ENCODE measurements around the gene COL1A2. TPM values are rescaled to one million over a fixed set of nuclear protein-coding genes. Genes with fewer than 3 reads are reported as not detected.

Gene COL1A2
- total and polyA plus RNA-seq, 2 donors (not counting 1 experiment from before 2014, with no cell fraction given) = 0.46 to 0.47 TPM

DNA sequence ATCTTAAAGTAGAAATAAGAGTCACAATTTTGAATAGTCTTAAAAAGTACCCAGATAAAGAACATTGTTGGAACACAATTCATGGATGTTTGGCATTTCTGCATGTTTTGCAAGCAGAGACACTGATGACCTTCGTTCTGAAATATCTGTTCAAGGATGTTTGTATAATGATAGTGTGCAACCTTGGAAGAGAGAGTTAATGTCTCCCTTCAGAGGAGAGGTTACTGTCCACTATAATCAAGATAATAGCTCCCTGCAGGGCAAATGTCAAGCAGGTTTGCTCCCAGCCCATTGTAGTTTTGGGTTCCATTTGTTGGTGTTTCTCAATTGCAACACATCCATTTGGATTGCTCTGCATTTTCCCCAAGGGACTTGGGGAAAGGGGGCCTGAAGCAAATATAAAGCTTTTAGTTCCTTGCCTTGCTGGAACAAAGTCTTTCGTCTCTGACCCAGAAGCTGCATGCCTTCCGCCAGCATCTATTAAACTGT lies 45.2 kb downstream of the COL1A2 start:
- no peak for DNase-seq
- WGBS (ENCODE audit: insufficient coverage) = 93% methylated on average over 3 of the region's 3 CpGs

DNA sequence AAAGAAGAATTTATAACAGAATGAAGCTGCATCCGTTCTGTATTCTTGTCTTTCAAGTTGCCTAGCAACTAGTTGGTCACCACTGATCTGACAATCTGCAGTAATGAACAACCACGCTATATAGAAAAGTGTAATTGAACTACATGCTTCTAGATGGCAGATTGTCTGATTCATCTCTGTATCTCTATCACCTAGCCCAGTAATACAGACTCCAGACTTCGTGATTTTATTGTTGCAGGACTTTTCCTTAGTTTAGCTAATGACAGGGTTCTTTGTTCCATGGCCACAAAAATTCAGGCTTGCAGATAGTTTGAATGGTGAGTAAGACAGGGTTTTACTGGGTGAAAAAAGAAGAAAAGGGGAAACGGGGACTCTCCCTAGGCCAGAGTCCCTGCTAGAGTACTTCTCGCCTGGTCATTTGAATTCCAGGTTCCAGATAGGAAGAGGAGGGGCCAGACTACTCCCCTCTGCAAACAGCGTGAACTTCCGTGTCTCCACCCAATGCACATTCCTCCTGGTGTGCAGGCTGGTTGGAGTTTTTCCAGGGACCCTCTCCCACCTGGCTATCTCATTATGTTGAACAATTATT lies 45.9 kb downstream of the COL1A2 start:
- WGBS (ENCODE audit: insufficient coverage) = 79% methylated on average over 2 of the region's 7 CpGs
- peaks cover 38% of the 10 kb centered on the region for H3K27me3 Mint-ChIP-seq
- CTCF ChIA-PET = interaction anchor here (1.1 to 6.1 kb wide), 2 partner anchors 7 to 1037 kb away, joined by 3 to 59 read pairs; no protein-coding TSS in a partner anchor

More for the DNA sequence above, 45.2 kb downstream of the COL1A2 start:
- peaks cover 38% of the 10 kb centered on the region for H3K27me3 Mint-ChIP-seq
- no peak for ATAC-seq (ENCODE audit: low read depth)
- Histone ChIP-seq H3K27me3 (replicated peaks in 1 of 4; ENCODE audit: control extremely low read depth in 1 of 4, control insufficient read depth in 3 of 4, insufficient read depth in 4 of 4, low read length in 3 of 4) (peaks cover 0 to 18% (median 7%) of the 10 kb centered on the region in 4 experiments), H3K4me3 (ENCODE audit: control extremely low read depth in 1 of 5, extremely low read depth in 1 of 5, insufficient read depth in 1 of 5, low read depth in 2 of 5, low read length in 4 of 5) (no peak overlapping the region), H3K27ac (ENCODE audit: low read length in 2 of 2) (no peak overlapping the region), H3K79me2 (ENCODE audit: control insufficient read depth, insufficient read depth, low read length) (no peaks in the 10 kb centered on the region), H3K36me3 (replicated peaks in 1 of 2; ENCODE audit: control extremely low read depth in 1 of 2, control insufficient read depth in 1 of 2, extremely low read depth in 1 of 2, insufficient read depth in 2 of 2, low read length in 1 of 2) (no peaks in the 10 kb centered on the region), H2AFZ (ENCODE audit: insufficient read depth, low read depth, low read length, poor library complexity, severe bottlenecking) (no peak overlapping the region), H4K20me1 (ENCODE audit: control insufficient read depth, insufficient read depth, low read length, poor library complexity, severe bottlenecking) (no peaks in the 10 kb centered on the region), H3K9me3 (ENCODE audit: control extremely low read depth in 1 of 3, control insufficient read depth in 2 of 3, insufficient read depth in 1 of 3, low read length in 2 of 3) (no peaks in the 10 kb centered on the region), H3K9ac (ENCODE audit: low read length) (no peak overlapping the region), H3K4me2 (replicated peaks; ENCODE audit: low read depth, low read length, poor library complexity, severe bottlenecking) (no peak overlapping the region), H3K4me1 (ENCODE audit: control insufficient read depth in 2 of 2, insufficient read depth in 2 of 2, low read length in 2 of 2) (no peaks in the 10 kb centered on the region)
- POLR2A ChIA-PET = no interaction called here
- intact Hi-C loops (cut with micrococcal nuclease) = loop anchor here (5.0 kb wide), 1 partner anchor 978 kb away; no protein-coding TSS in a partner anchor
- no peak overlapping the region for H3K27ac Mint-ChIP-seq
- H3K4me3 Mint-ChIP-seq = no peak overlapping the region
- no peak for TF ChIP-seq EZH2 (IDR thresholded peaks at IDR 0.05; ENCODE audit: borderline replicate concordance, insufficient read depth, low read depth, low read length, poor library complexity, severe bottlenecking)
- TF ChIP-seq, protein P1, sequence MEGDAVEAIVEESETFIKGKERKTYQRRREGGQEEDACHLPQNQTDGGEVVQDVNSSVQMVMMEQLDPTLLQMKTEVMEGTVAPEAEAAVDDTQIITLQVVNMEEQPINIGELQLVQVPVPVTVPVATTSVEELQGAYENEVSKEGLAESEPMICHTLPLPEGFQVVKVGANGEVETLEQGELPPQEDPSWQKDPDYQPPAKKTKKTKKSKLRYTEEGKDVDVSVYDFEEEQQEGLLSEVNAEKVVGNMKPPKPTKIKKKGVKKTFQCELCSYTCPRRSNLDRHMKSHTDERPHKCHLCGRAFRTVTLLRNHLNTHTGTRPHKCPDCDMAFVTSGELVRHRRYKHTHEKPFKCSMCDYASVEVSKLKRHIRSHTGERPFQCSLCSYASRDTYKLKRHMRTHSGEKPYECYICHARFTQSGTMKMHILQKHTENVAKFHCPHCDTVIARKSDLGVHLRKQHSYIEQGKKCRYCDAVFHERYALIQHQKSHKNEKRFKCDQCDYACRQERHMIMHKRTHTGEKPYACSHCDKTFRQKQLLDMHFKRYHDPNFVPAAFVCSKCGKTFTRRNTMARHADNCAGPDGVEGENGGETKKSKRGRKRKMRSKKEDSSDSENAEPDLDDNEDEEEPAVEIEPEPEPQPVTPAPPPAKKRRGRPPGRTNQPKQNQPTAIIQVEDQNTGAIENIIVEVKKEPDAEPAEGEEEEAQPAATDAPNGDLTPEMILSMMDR (IDR thresholded peaks at IDR 0.05) = no peak
- no peaks in the 10 kb centered on the region for H3K4me1 Mint-ChIP-seq
- no peaks in the 10 kb centered on the region for H3K9me3 Mint-ChIP-seq (ENCODE audit: insufficient read depth)
- CTCF ChIA-PET = interaction anchor here (1.1 to 6.1 kb wide), 2 partner anchors 8 to 1037 kb away, joined by 3 to 59 read pairs; no protein-coding TSS in a partner anchor

More for the DNA sequence above, 45.9 kb downstream of the COL1A2 start:
- H3K27me3 ChIP-seq (replicated peaks in 1 of 4; ENCODE audit: control extremely low read depth in 1 of 4, control insufficient read depth in 3 of 4, insufficient read depth in 4 of 4, low read length in 3 of 4) = peaks cover 0 to 18% (median 7%) of the 10 kb centered on the region in 4 experiments
- ATAC-seq (ENCODE audit: low read depth) = no peak
- DNase-seq = no peak
- Mint-ChIP-seq H3K4me1 (no peaks in the 10 kb centered on the region), H3K27ac (no peak overlapping the region), H3K4me3 (no peak overlapping the region), H3K9me3 (ENCODE audit: insufficient read depth) (no peaks in the 10 kb centered on the region)
- H3K36me3 ChIP-seq (replicated peaks in 1 of 2; ENCODE audit: control extremely low read depth in 1 of 2, control insufficient read depth in 1 of 2, extremely low read depth in 1 of 2, insufficient read depth in 2 of 2, low read length in 1 of 2) = no peaks in the 10 kb centered on the region
- POLR2A ChIA-PET = no interaction called here
- no peak overlapping the region for H3K4me2 ChIP-seq (replicated peaks; ENCODE audit: low read depth, low read length, poor library complexity, severe bottlenecking)
- TF ChIP-seq EZH2 (IDR thresholded peaks at IDR 0.05; ENCODE audit: borderline replicate concordance, insufficient read depth, low read depth, low read length, poor library complexity, severe bottlenecking) = no peak
- TF ChIP-seq, protein P1 (IDR thresholded peaks at IDR 0.05) = no peak
- intact Hi-C loops (cut with micrococcal nuclease) = no loop called here
- H3K79me2 ChIP-seq (ENCODE audit: control insufficient read depth, insufficient read depth, low read length) = no peaks in the 10 kb centered on the region
- no peak overlapping the region for H3K9ac ChIP-seq (ENCODE audit: low read length)
- no peak overlapping the region for H3K4me3 ChIP-seq (ENCODE audit: control extremely low read depth in 1 of 5, extremely low read depth in 1 of 5, insufficient read depth in 1 of 5, low read depth in 2 of 5, low read length in 4 of 5)
- H4K20me1 ChIP-seq (ENCODE audit: control insufficient read depth, insufficient read depth, low read length, poor library complexity, severe bottlenecking) = no peaks in the 10 kb centered on the region
- H3K4me1 ChIP-seq (ENCODE audit: control insufficient read depth in 2 of 2, insufficient read depth in 2 of 2, low read length in 2 of 2) = no peaks in the 10 kb centered on the region
- H2AFZ ChIP-seq (ENCODE audit: insufficient read depth, low read depth, low read length, poor library complexity, severe bottlenecking) = no peak overlapping the region
- H3K27ac ChIP-seq (ENCODE audit: low read length in 2 of 2) = no peak overlapping the region
- H3K9me3 ChIP-seq (ENCODE audit: control extremely low read depth in 1 of 3, control insufficient read depth in 2 of 3, insufficient read depth in 1 of 3, low read length in 2 of 3) = no peaks in the 10 kb centered on the region
